HG02973 (cell line): ENCODE data around the gene ZNF860.
"Not testable (repeated sequence)": the region's sequence is repeated elsewhere in the genome, so short reads cannot be mapped to it uniquely, and the experiment has no call there.

ENCODE experiments used
- ATAC-seq: cut with Tn5 transposase; IDR thresholded peaks from one replicate; pipeline ENCODE4 v1.9.1; 2021; ENCODE audit warnings: moderate library complexity; ENCODE audit not compliant: unreplicated experiment

ZNF860 gene

GRCh38 chr3:31960793-31961431 lies 20.6 kb upstream of the ZNF860 start:
- peak; percentile 46 for ATAC-seq

GRCh38 chr3:31962801-31963205 lies 18.7 kb upstream of the ZNF860 start:
- no peak for ATAC-seq

GRCh38 chr3:31966978-31967591 lies 14.5 kb upstream of the ZNF860 start:
- no peak for ATAC-seq

- no peak for ATAC-seq
These were observed 14.0 kb upstream of the ZNF860 start for GRCh38 chr3:31967592-31967991.

GRCh38 chr3:31968369-31968926 lies 13.1 kb upstream of the ZNF860 start:
- ATAC-seq = no peak

- ATAC-seq = no peak
These were observed 12.6 kb upstream of the ZNF860 start for GRCh38 chr3:31968927-31969418.

- ATAC-seq = no peak
These were observed 9.9 kb upstream of the ZNF860 start for GRCh38 chr3:31971607-31972006.

- no peak for ATAC-seq
These were observed 8.5 kb upstream of the ZNF860 start for GRCh38 chr3:31973081-31973480.

GRCh38 chr3:31973837-31974236 lies 7.7 kb upstream of the ZNF860 start:
- no peak for ATAC-seq

- no peak for ATAC-seq
These were observed 7.1 kb upstream of the ZNF860 start for GRCh38 chr3:31974471-31974870.

- no peak for ATAC-seq
These were observed 6.6 kb upstream of the ZNF860 start for GRCh38 chr3:31974964-31975363.

GRCh38 chr3:31976302-31976701 lies 5.2 kb upstream of the ZNF860 start:
- no peak for ATAC-seq

- ATAC-seq = no peak
These were observed 3.8 kb upstream of the ZNF860 start for GRCh38 chr3:31977736-31978135.

GRCh38 chr3:31978553-31978952 lies 3.0 kb upstream of the ZNF860 start:
- no peak for ATAC-seq

- peak; percentile 81 for ATAC-seq
These were observed 2.4 kb upstream of the ZNF860 start for GRCh38 chr3:31979001-31979697.

- ATAC-seq = no peak
These were observed 882 bp upstream of the ZNF860 start for GRCh38 chr3:31980530-31981205.

GRCh38 chr3:31984321-31984720 lies 2.8 kb downstream of the ZNF860 start:
- ATAC-seq = no peak

GRCh38 chr3:31985831-31986230 lies 4.3 kb downstream of the ZNF860 start:
- ATAC-seq = no peak

GRCh38 chr3:31988271-31988670 lies 6.7 kb downstream of the ZNF860 start:
- ATAC-seq = no peak

- not testable (repeated sequence) for ATAC-seq
These were observed 11.4 kb downstream of the ZNF860 start for GRCh38 chr3:31992995-31993394.

GRCh38 chr3:31993843-31994242 lies 12.3 kb downstream of the ZNF860 start:
- ATAC-seq = no peak
